Ascending aorta (tissue), 2 donors: ENCODE results near the gene AQP12A. TPM values are rescaled to one million over a fixed set of nuclear protein-coding genes. Genes with fewer than 3 reads are reported as not detected.
A peak's percentile ranks its signal among the peaks of the same experiment; 100 is the strongest.
"Not testable (repeated sequence)": the region's sequence is repeated elsewhere in the genome, so short reads cannot be mapped to it uniquely, and the experiment has no call there.

ENCODE experiments used
- DNase-seq, 2 donors: peaks; one replicate each; pipeline ENCODE4 v3.0.0-alpha.2; 2019; ENCODE audit warnings: low spot score in 2 of 2
- H3K27ac ChIP-seq, 2 donors: fragments of 200-600 bp; sonication (generic); one replicate each; pipeline ENCODE4 v1.5.1; 2016 to 2017; ENCODE audit warnings: mild to moderate bottlenecking in 1 of 2
- H3K27me3 ChIP-seq: fragments of 200-600 bp; sonication (generic); one replicate; pipeline ENCODE4 v1.5.1; 2017
- H3K36me3 ChIP-seq, 2 donors: fragments of 200-600 bp; sonication (generic); one replicate each; pipeline ENCODE4 v1.5.1; 2016
- H3K4me1 ChIP-seq, 2 donors: fragments of 200-600 bp; sonication (generic); one replicate each; pipeline ENCODE4 v1.5.1; 2016 to 2017; ENCODE audit warnings: mild to moderate bottlenecking in 1 of 2
- H3K4me3 ChIP-seq, 2 donors: fragments of 200-600 bp; sonication (generic); one replicate each; pipeline ENCODE4 v1.5.1; 2016 to 2017; ENCODE audit warnings: mild to moderate bottlenecking in 1 of 2
- H3K9me3 ChIP-seq, 2 donors: fragments of 200-600 bp; sonication (generic); one replicate each; pipeline ENCODE4 v1.5.1; 2016
- CTCF ChIP-seq, 3 experiments: fragments of 200-600 bp in 2 of 3; fragments of 450-650 bp in 1 of 3; sonication (generic) in 2 of 3; IDR thresholded peaks; one replicate each; pipeline ENCODE4 v1.5.1; 2016 to 2019; ENCODE audit warnings: antibody characterized with exemption in 3 of 3, mild to moderate bottlenecking in 1 of 3, moderate library complexity in 1 of 3
- intact Hi-C: fragments of 100-400 bp; cut with DNase I; formaldehyde crosslinking; loops from one replicate; pipeline ENCODE4 v1.15.1; 2023
- total RNA-seq: library from RNA; depleted of rRNA; stranded (reverse); fragments of >200 nt; gene quantifications from one replicate; pipeline ENCODE4 v1.1.0, GENCODE V29; 2016

The AQP12A gene
- total RNA-seq, 1 donor from 2014 or later: not detected

GRCh38 chr2:240650254-240650965, 41.3 kb upstream of the AQP12A start:
- H3K36me3 ChIP-seq: no peaks in the 10 kb centered on the region
- H3K9me3 ChIP-seq: no peaks in the 10 kb centered on the region
- DNase-seq: no peak
- H3K4me1 ChIP-seq: no peaks in the 10 kb centered on the region
- H3K4me3 ChIP-seq: no peak overlapping the region
- no peaks in the 10 kb centered on the region for H3K27me3 ChIP-seq
- no peak for TF ChIP-seq CTCF (IDR thresholded peaks at IDR 0.05)
- intact Hi-C loops: no loop called here
- no peak overlapping the region for H3K27ac ChIP-seq

- H3K4me3 ChIP-seq: no peak overlapping the region
- DNase-seq: no peak
- H3K27me3 ChIP-seq: no peaks in the 10 kb centered on the region
- intact Hi-C loops: no loop called here
- no peak for TF ChIP-seq CTCF (IDR thresholded peaks at IDR 0.05)
- H3K36me3 ChIP-seq: no peaks in the 10 kb centered on the region
- no peak overlapping the region for H3K27ac ChIP-seq
- H3K9me3 ChIP-seq: no peaks in the 10 kb centered on the region
- H3K4me1 ChIP-seq: no peaks in the 10 kb centered on the region
Measured at GRCh38 chr2:240651185-240651584, 40.5 kb upstream of the AQP12A start.

GRCh38 chr2:240655931-240656886, 35.5 kb upstream of the AQP12A start:
- peak in 1 of 2 donors; percentile 62 for DNase-seq
- H3K4me1 ChIP-seq: no peaks in the 10 kb centered on the region
- no peaks in the 10 kb centered on the region for H3K36me3 ChIP-seq
- intact Hi-C loops: no loop called here
- H3K27ac ChIP-seq: no peak overlapping the region
- no peak overlapping the region for H3K4me3 ChIP-seq
- TF ChIP-seq CTCF (IDR thresholded peaks at IDR 0.05): no peak
- H3K27me3 ChIP-seq: no peaks in the 10 kb centered on the region
- no peaks in the 10 kb centered on the region for H3K9me3 ChIP-seq

- DNase-seq, H3K27me3 ChIP-seq, H3K36me3 ChIP-seq, H3K4me1 ChIP-seq, H3K4me3 ChIP-seq, H3K9me3 ChIP-seq, intact Hi-C loops, H3K27ac ChIP-seq: not testable (repeated sequence)
Measured at GRCh38 chr2:240659883-240660282, 31.8 kb upstream of the AQP12A start.

GRCh38 chr2:240662681-240663080, 29.0 kb upstream of the AQP12A start:
- Histone ChIP-seq H3K27me3 (no peaks in the 10 kb centered on the region), H3K36me3 (no peaks in the 10 kb centered on the region), H3K27ac (no peak overlapping the region), H3K4me1 (no peaks in the 10 kb centered on the region), H3K9me3 (peaks cover 0 to 5% of the 10 kb centered on the region in 2 donors), H3K4me3 (no peak overlapping the region)
- no peak for DNase-seq
- intact Hi-C loops: no loop called here
- no peak for TF ChIP-seq CTCF (IDR thresholded peaks at IDR 0.05)
